Eye (tissue), 1 donor: ENCODE results near the gene TBX18.
A peak's percentile ranks its signal among the peaks of the same experiment; 100 is the strongest.

Experiments used
- DNase-seq: peaks from one replicate; pipeline ENCODE4 v3.0.0-alpha.2; 2015

Gene TBX18

DNA sequence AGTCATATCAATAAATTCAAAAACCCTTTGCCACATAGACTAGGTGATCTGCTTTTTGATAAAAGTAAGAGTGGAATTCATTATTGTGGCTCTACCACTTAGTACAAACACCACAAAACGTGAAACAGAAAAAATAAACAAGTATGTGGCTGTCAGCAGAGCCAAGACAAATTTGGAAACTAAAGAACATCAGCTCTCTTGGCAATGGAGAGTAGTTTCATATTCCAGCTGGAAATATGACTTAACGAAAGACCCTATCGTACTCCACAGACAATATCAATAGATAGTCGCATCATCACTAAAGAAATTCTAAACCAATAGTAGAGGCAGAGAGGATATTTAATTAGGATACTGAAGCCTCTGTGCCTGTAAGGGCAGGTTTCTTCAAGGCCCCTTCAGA is 20.8 kb downstream of the TBX18 start:
- no peak for DNase-seq

DNA sequence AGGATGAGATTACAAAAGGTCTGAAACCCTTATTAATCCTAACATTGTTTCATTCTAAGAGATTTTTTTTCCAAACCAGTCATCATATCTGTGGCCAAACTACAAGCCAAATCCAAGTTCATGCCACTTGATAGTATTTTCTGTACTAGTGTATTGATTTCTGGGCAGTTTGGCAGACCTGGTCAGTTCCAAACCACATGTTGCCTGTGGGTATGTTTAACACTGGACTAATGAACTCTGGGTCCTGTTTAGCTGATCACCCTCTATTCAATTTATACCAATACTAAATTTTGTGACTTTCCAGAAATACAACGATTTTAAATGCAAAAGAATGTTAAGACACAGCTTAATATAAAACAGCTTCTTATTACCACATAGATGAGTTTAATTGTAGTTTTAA is 24.0 kb downstream of the TBX18 start:
- no peak for DNase-seq

DNA sequence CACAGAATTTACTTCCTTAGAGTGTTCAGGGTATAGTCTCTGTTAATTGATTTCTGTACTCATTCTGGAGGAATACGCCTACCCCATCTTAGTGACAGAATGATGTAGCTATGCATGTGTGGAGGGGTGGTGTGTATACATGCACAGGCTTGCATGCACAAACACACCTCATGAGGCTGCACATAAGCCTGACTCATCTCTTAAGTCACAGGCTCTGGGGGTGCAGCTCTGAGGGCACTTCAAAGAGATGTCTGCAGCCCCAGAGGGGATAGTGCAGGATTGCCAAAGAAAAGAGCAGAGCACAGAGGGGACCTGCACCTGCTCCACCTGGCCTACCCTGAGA is 24.6 kb downstream of the TBX18 start:
- DNase-seq = no peak

DNA sequence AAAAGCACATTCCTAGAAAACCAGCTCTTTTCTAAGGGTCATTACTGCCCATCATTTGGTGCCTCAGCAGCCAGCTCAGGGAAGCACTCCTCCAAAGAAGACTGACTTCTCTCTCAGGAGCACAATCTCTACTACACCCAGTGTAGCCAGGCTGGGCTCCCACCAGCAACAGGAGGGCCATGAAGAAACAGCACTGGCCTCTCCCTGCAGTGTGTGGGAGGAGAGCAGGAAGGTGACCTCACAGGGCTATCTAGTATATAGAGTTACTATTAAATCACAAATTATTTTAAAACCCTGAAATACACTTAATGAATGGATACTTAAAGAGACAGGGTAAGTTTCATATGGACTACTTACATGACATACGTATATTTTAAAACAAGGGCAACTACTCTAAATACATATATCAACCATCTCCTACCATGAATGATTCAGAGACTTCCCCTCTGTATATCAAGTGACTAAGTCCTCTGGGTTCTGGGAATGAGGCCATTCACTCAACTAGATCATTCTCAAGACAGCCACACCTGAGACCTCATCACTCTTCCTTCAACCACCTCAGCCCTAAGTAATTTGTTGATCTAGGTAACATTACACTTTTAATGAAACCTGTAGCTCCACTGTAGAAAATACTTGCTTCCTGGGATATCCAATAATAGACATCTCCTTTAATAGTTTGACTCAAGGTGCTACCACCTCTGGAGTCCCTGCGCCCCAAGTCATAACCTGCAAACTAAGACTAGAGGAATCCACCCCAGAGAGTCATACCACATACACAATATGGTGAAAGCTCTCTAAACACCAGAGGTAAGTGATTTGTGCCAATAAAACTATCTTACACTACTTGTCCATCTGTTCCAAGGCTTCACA is 25.2 kb downstream of the TBX18 start:
- DNase-seq = no peak

DNA sequence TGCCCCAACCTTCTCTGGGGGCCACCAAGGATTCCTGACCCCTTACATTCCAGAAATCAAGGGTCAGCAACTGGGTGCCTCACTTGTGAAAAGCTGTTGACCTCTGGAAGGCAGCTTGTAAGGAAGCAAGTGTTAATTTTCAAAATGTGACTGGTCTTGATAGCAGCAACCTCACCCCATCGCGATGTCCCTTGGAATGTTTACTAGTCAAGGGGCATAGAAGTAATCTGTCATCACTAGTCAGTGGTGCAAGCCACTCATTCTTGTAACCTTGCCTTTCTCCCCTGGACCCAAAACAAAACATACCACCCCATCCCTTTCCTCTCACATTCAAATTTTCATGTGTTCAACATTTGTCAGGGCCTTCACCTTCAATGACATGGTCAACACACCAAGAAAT is 30.5 kb downstream of the TBX18 start:
- no peak for DNase-seq

DNA sequence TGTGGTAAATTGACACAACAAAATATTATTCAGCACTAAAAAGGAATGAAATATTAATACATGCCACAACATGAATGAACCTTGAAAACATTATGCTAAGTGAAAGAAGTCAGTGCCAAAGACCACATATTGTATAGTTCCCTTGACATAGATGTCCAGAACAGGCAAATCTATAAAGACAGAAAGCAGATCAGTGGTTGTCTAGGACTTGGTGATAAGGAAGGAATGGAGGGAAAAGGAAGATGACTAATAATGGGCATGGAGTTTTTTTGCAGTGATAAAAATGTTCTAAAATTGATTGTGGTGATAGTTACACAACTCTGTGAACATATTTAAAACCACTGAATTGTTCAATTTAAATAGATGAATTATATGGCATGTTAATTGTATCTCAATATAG is 32.5 kb downstream of the TBX18 start:
- no peak for DNase-seq

DNA sequence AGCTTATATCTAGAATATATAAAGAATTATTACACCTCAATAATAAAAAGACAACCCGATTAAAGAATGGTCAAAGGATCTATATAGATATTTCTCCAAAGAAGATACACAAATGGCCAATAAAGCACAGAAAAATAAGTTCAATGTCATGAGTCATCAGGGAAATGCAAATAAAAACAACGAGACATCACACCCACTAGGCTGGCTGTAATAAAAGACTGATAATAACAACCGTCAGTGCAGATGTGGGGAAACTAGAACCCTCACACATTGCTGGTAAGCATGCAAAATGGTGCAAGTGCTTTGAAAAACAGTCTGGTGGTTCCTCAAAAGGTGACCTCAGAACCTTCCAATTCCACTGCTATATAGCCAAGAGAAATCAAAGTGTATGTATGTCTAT is 33.0 kb downstream of the TBX18 start:
- DNase-seq = no peak

DNA sequence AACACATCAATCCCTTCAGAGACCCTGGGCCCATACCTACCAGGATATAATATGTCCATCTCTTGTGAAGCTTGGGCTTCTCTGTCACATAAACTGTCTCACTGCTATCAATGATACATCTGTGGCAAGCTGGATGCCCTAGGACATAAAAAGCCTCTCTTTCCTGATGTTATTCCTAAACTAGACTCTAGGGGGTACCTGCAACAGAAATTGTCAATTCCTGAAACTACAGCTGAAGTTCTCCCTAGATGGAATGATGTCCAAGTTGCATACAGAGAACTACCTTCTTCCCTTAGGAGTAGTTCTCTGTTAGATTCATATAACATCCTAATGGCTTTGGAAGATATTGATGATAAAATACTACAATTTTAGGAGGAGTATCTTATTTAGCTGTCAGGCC is 35.8 kb downstream of the TBX18 start:
- DNase-seq = no peak

DNA sequence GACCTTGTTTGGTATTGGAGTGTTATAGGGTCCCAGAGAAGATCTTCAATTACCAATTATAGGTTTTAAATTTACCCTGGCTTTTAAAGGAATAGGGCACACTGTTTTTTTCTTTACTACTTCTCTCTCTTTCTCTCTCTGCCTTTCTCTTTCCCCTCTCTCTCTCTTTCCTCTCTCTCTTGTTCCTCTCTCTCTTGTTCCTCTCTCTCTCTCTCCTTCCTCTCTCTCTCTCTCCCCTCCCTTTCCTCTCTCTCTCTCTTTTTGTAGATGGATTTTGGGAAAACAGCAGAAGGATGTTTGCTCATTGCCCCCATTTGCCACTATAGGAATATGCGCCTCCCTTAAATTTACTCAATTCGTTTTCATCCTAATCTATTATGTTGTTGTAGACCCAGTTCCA is 45.2 kb downstream of the TBX18 start:
- DNase-seq = no peak

DNA sequence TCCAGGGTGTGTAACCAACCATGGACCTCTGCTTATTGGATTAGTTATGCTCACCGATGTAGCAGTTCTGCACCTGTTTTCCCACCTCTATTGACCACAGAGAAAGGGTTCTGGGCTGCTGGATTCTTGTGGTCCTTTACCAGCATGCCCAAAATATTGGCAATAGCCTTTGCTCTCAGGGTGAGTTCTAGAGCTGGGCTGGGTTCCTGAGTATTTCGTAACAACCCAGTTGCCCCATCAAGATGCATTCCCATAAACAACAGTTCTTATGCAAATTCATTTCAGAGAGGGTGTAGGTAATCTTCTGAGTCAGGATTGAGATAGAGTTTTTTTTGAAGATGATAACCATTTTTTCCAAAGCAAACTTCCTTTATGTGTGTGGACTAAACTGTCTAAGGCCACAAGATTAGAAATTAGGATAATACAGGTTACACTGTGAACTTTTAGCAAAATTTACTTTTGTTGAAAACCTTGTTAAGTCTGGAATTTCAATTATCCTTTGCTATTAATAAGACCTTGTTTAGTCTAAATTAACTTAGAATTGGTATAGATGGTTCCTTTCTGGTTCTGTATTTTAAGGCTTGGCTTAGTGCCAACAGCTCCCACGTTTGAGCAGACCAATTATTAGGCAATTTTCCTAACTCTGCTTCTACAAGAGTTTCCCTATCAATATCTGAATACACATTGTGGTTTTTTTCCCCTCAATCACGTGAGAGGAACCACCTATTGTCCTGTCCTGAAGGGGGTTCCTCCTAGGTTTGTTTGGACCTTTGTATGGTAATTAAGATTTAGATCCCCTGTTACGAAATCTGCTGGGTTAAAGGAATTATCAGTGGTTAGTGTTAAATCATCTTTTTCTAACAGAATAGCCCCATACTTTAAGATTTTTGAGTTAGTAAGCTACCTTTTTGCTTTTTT is 46.1 kb downstream of the TBX18 start:
- no peak for DNase-seq

DNA sequence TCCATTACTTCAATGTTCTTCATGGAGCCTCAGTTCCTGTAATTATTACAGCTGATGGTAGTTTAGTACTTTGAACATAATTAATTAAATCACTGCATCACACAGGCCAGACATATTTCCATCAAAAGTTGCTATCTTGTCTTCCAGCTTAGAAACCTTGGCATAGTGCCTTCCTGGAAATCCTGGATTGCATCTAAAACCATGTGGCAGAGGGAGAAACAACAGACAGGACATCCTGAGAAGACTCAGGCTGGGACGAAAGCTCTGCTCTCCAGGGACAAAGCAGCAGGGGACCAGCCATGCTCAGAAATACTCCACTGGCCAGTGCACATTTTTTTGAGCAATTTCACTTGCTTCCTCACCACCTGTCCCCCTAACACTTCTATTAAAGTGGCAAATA is 55.3 kb downstream of the TBX18 start:
- no peak for DNase-seq

DNA sequence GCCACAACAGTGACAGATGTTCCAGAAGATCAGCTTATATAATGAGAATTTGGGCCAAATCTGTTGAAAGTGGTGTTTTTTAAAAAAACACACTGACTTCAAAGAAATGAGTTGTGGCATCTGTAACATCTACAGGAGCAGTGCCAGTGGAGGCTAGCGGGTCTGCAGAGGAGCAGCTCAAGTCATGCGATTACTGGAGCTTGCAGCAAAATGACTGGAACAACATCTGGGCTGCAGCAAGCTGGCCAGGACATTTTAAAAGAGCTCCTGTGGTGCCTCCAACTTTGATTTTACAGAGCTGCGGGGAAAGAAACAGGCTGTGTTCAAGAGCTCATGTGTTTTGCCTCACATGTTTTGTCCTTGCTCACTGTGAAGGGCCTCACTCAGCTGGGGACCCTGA is 57.2 kb downstream of the TBX18 start:
- DNase-seq = peak; percentile 33

DNA sequence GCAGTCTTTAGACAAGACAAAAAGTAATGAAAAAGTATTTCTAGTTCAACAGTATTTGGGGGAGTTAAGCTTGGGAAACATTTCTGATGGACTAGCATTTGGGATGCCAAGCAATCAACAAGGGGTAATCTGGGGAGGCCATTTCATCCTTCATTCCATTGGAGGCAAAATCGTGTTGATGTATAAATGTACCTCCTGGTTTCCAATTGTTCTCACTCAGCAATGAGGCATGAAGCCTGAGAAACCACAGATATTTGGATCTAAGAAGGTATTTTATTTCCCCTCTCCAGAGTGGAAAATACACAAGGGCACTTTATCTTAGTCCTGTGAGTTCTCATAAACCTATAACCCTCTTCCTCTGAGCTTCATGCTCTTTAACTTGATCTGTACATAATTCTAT is 68.2 kb downstream of the TBX18 start:
- DNase-seq = no peak

DNA sequence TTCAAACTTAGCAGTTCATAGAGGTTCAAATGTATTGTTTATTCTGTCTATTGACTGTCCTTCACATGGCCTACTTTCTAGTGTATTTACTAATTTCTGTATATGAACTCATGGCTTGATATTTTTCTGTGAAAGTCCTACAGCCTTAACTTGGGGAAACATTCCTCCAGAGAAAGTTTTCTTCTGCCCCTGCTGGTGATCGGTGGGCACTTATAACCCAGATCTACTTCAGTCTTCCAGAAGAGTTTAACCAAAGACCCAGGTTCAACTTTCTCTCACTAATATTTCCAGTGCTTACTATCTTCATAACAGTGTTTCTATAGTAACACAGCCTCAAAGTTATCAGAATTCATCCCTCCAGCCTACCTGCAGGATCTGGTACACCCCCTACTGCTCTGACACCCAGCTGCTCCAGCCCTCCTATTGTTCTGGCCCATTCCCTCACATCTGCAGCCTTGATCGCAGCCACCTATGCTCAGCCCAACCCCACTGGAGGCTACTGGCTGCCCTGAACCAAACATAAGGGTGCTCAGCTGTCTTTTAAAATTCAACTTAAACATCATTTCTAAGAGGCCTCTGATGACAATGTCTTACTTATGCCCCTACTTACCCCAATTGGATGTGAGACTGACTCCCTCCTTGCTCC is 72.3 kb downstream of the TBX18 start:
- DNase-seq = no peak

DNA sequence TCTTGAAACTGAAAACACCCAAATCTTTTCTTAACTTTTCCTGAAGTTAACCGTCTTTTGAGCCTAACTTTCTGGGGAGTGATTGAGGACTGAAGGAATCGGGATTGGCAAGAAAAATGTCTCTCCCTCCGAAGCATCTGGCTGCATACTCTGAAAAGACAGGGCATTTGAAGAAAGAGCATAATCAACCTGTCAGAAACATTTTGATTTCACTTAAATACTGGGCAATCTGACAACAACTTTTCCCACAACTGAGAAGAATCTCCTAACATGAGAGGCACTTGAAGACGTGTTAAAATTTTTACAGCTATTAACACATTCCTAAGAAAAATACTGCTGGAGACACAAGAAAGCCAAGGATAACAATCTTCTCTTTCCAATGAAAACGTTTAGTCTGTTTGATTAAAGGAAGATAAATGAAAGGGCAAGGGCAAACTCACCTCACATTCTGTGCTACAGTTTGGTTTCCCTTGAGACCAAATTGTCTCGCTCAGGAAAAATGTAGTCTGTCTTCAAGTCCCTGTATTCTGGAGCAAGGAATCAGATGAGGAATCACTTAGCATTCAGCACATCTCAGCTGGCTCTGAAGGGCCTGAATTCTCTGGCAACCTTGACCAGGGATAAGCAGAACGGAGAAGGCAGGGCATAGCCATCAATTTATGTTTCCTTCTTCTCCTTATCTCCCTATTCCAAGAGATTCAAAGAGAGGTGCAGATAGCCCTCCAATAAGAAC is 76.1 kb downstream of the TBX18 start:
- peak; percentile 23 for DNase-seq

DNA sequence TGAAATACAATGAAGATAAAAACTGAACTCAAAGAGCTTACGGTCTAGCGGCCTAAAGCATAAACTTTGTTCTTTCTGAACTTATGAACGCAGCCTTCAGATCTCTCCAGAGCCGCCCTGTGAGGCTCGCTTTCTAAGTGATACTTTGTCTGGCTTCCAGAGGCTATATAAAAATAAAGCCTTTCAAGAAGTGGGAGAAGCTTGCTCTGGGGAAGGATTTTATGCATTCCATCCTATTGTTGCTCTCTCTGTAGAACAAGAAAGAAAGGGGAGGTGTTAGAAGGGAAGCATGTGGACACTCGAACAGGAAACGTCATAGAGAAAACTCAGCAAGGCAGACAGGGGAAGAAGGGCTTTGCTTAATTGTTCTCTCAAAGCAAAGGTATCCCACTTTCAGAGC is 77.0 kb downstream of the TBX18 start:
- DNase-seq = peak; percentile 23

DNA sequence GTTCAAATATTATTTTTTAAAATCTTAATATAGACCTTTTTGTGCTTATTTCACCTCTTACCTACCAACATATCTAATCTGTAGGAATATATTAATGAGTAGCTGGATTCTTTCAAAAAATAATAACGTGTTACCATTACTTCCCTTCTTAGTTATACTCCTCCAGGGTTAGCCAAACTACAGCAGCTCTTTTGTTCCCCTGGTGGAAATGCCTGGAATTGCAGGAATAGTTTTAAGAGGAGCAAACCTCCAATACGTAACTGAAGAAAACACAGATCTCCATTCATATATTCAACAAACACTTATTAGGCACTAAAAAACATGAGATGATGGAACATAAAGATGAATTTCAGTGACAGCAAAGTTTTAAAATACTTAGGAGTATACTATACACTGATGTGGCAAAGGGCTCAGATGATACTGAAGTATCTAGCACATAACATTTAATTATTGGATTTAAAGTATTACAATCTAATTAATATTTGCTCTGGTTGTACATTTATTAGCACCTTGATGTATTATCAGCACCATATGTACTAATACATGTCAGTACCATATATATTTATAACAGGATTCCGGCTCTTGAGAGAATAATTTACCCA is 78.3 kb downstream of the TBX18 start:
- DNase-seq = no peak

DNA sequence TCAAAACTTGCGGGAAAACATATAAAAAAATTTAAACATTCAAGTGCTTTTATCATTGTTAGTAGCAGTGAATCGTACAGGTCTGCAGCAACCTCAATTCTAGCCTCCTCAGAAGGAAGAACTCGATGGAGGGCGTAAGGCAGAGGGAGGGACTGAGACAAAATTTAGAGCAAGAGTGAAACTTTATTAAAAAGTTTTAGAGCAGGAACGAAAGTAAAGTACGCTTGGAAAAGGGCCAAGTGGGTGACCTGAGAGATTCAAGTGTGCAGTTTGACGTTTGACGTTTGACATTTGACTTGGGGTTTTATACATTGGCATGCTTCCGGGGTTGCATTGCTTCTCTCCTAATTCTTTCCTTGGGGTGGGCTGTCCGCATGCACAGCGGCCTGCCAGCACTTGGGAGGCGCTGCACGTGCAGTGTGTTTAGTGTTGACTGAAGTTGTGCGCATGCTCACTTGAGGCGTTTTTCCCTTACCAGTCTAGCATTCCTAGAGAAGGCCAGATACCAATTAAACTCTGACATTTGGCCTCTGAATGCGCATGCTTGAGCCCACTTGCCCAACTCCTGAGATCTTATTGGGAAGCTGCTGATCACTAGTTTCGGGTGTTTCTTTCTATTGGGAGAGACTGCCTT is 82.6 kb downstream of the TBX18 start:
- no peak for DNase-seq

DNA sequence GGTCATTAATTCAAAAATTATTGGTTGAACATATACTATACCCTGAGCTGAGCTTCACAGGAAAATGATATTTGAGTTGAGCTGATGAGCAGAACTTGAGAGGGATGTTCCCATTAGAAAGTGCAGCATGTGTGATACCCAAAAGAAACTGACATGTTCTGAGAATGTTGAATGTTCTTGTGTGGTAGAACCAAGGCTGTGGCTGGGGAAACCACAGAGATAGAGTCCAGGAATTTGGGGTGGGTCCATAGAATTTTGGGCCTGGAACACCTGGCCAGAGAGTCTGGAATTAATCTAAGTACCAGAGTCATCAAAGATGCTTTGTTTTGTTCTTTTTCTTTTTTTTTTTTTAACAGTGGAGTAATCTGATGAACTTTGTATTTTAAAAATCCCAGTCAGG is 88.7 kb downstream of the TBX18 start:
- no peak for DNase-seq

DNA sequence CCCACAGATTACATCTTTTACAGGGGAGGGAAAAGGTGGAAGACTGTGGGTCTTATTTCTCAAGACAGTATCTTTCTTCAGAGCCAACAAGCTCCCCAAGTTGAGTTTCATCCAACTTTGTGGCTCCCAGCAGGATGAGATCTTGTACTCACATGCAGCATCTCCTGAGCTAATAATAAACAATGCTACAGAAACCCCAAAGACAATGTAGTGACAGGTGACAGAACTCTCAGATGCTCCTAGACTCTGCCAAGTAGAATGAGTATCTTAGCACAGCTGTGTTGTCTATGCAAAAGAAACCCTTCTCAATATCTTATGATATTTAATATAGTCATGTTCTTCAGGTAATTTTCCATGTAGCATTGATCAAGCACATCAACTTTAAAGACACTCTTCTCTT is 90.0 kb downstream of the TBX18 start:
- DNase-seq = no peak

DNA sequence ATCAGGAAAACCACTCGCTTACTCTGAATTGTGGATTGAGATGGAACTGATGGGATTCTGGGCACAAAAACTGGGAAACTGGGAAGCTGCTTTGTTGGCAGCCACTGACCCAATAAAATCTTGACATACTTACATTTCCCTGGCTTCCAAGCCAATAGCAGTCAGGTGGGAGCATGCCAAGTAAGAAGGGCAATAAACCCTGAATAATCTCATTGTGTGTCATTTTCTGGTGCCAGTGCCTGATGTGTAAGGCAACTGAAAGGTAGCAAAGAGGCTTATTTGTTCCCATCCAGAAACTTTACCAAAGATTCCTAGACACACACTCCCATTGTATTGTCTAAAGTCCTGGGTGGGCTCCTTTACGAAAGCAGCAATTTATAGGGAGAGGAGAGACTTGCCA is 93.2 kb downstream of the TBX18 start:
- no peak for DNase-seq

DNA sequence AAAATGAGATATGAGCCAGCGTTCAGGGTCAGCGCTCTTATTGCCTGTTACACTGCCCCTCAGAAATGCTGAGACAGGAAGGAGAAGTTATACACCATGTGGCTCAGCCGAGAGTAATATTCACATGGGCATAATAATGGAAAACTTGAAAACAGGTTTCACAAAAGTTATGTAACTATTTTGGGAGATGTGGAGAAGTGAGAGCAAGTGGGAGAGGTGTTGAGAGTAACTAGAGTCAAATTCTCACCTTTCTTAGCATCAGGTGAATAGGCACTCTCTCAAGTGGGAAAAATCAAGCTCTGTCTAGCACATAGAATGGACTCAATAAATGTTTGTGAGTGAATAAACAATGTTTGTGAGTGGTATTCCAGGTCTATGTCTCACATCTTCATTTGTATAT is 94.5 kb downstream of the TBX18 start:
- no peak for DNase-seq
